Esophagus squamous epithelium (tissue), 5 donors: ENCODE data around the gene ASAP2. TPM values are rescaled to one million over a fixed set of nuclear protein-coding genes. Genes with fewer than 3 reads are reported as not detected.

Experiments used
- DNase-seq: peaks from one replicate; lab custom pipeline; 2025; lab: John Stamatoyannopoulos, UW
- H3K27ac ChIP-seq, 4 donors: fragments of 200-600 bp; sonication (generic); one replicate each; pipeline ENCODE4 v1.5.1; 2016 to 2019; ENCODE audit warnings: mild to moderate bottlenecking in 1 of 4
- H3K27me3 ChIP-seq, 4 donors: fragments of 200-600 bp; sonication (generic); 1 replicate in 3 of 4; 2 replicates in 1 of 4; pipeline versions ENCODE4 v1.5.1 to v1.6.0; 2017 to 2021; ENCODE audit warnings: antibody characterized with exemption in 1 of 4
- H3K36me3 ChIP-seq, 3 donors: fragments of 200-600 bp; sonication (generic); one replicate each; pipeline ENCODE4 v1.5.1; 2016 to 2019
- H3K4me1 ChIP-seq, 3 donors: fragments of 200-600 bp; sonication (generic); one replicate each; pipeline ENCODE4 v1.5.1; 2017 to 2019
- H3K4me3 ChIP-seq, 4 donors: fragments of 200-600 bp; sonication (generic); 1 replicate in 3 of 4; 2 replicates in 1 of 4; pipeline ENCODE4 v1.5.1; 2016 to 2019; ENCODE audit warnings: mild to moderate bottlenecking in 2 of 4, moderate library complexity in 1 of 4
- H3K9me3 ChIP-seq, 3 donors: fragments of 200-600 bp; sonication (generic); one replicate each; pipeline ENCODE4 v1.5.1; 2016 to 2019
- POLR2A ChIP-seq, 4 donors: fragments of 450-650 bp; IDR thresholded peaks; one replicate each; pipeline ENCODE4 v1.6.1; 2017; ENCODE audit warnings: antibody characterized with exemption in 4 of 4, mild to moderate bottlenecking in 4 of 4, moderate library complexity in 3 of 4
- WGBS, 2 donors: methylation state at CpG; one replicate each; pipeline ENCODE4 v1.1.5; 2018; 5-methylcytosine and 5-hydroxymethylcytosine counted together
- intact Hi-C: fragments of 100-400 bp; cut with DNase I; formaldehyde crosslinking; loops from one replicate; pipeline ENCODE4 v1.15.0; 2022
- total RNA-seq, 4 donors: library from RNA; depleted of rRNA; stranded (reverse); fragments of >200 nt; gene quantifications; one replicate each; pipeline ENCODE4 v1.1.0, GENCODE V29; 2016
- TF ChIP-seq, protein P1 (sequence below), 6 experiments: fragments of 450-650 bp in 4 of 6; fragments of 200-600 bp in 2 of 6; sonication (generic) in 2 of 6; IDR thresholded peaks; one replicate each; pipeline ENCODE4 v1.5.1; 2016 to 2019; ENCODE audit warnings: antibody characterized with exemption in 6 of 6, mild to moderate bottlenecking in 4 of 6, moderate library complexity in 4 of 6
- donor health status: DM: yes; HTN: yes; CAD: no.

ASAP2 gene
- total RNA-seq, 4 donors from 2014 or later = 3.3 to 15.3 (median 6.9) TPM

DNA sequence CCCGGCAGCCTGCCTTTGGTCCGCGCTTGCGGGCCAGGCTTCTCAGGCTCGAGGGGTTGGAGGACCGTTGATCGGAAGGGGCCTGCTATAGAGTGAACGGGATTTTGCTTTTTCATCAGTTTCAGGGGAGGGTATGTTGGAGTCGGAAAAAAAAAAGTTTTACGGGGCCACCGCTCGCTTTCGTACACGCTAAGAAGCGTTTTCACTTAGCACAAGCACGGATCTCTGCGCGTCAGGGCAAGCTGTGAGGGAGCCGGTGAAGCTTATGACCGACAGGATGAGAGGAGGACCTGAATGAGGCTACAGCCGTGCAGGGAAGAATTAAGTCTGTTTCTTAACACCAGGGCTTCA lies 217.3 kb downstream of the ASAP2 start:
- WGBS, 2 donors = 0% methylated on average over 6 to 13 of the region's 21 CpGs
- Histone ChIP-seq H3K27ac (peak overlapping the region; percentile 93 to 99 (median 95)), H3K27me3 (no peaks in the 10 kb centered on the region), H3K36me3 (peaks cover 0 to 4% (median 0%) of the 10 kb centered on the region in 3 donors), H3K4me3 (peak overlapping the region; percentile 72 to 99 (median 84)), H3K4me1 (peaks cover 5 to 51% (median 19%) of the 10 kb centered on the region in 3 donors), H3K9me3 (no peaks in the 10 kb centered on the region)
- DNase-seq = no peak
- TF ChIP-seq, protein P1, sequence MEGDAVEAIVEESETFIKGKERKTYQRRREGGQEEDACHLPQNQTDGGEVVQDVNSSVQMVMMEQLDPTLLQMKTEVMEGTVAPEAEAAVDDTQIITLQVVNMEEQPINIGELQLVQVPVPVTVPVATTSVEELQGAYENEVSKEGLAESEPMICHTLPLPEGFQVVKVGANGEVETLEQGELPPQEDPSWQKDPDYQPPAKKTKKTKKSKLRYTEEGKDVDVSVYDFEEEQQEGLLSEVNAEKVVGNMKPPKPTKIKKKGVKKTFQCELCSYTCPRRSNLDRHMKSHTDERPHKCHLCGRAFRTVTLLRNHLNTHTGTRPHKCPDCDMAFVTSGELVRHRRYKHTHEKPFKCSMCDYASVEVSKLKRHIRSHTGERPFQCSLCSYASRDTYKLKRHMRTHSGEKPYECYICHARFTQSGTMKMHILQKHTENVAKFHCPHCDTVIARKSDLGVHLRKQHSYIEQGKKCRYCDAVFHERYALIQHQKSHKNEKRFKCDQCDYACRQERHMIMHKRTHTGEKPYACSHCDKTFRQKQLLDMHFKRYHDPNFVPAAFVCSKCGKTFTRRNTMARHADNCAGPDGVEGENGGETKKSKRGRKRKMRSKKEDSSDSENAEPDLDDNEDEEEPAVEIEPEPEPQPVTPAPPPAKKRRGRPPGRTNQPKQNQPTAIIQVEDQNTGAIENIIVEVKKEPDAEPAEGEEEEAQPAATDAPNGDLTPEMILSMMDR (IDR thresholded peaks at IDR 0.05) = no peak
- TF ChIP-seq POLR2A (IDR thresholded peaks at IDR 0.05) = no peak
- intact Hi-C loops = no loop called here

GRCh38 chr2:9424447-9425164 lies 218.0 kb downstream of the ASAP2 start:
- peak overlapping the region; percentile 72 to 99 (median 84) for H3K4me3 ChIP-seq
- TF ChIP-seq, protein P1 (IDR thresholded peaks at IDR 0.05) = no peak
- TF ChIP-seq POLR2A (IDR thresholded peaks at IDR 0.05) = no peak
- H3K27ac ChIP-seq = peak overlapping the region in 3 of 4 donors; percentile 95 to 99 (median 95)

GRCh38 chr2:9428965-9429577 lies 222.5 kb downstream of the ASAP2 start:
- WGBS, 2 donors = 71 to 77% methylated on average over 5 of the region's 5 CpGs
- peaks cover 5 to 13% (median 8%) of the 10 kb centered on the region in 3 donors for H3K4me1 ChIP-seq
- no peak overlapping the region for H3K27ac ChIP-seq
- TF ChIP-seq, protein P1 (IDR thresholded peaks at IDR 0.05) = no peak
- no peak for TF ChIP-seq POLR2A (IDR thresholded peaks at IDR 0.05)
- no peak for DNase-seq
- H3K27me3 ChIP-seq = no peaks in the 10 kb centered on the region
- H3K36me3 ChIP-seq = peaks cover 0 to 55% (median 0%) of the 10 kb centered on the region in 3 donors
- intact Hi-C loops = no loop called here
- no peak overlapping the region for H3K4me3 ChIP-seq
- H3K9me3 ChIP-seq = no peaks in the 10 kb centered on the region

More at GRCh38 chr2:9424447-9425164, 218.0 kb downstream of the ASAP2 start:
- Histone ChIP-seq H3K4me1 (peaks cover 5 to 46% (median 19%) of the 10 kb centered on the region in 3 donors), H3K9me3 (no peaks in the 10 kb centered on the region), H3K36me3 (peaks cover 0 to 11% (median 0%) of the 10 kb centered on the region in 3 donors), H3K27me3 (no peaks in the 10 kb centered on the region)
- intact Hi-C loops = no loop called here
- 63 to 66% methylated on average over 11 of the region's 11 CpGs for WGBS, 2 donors
- DNase-seq = no peak

DNA sequence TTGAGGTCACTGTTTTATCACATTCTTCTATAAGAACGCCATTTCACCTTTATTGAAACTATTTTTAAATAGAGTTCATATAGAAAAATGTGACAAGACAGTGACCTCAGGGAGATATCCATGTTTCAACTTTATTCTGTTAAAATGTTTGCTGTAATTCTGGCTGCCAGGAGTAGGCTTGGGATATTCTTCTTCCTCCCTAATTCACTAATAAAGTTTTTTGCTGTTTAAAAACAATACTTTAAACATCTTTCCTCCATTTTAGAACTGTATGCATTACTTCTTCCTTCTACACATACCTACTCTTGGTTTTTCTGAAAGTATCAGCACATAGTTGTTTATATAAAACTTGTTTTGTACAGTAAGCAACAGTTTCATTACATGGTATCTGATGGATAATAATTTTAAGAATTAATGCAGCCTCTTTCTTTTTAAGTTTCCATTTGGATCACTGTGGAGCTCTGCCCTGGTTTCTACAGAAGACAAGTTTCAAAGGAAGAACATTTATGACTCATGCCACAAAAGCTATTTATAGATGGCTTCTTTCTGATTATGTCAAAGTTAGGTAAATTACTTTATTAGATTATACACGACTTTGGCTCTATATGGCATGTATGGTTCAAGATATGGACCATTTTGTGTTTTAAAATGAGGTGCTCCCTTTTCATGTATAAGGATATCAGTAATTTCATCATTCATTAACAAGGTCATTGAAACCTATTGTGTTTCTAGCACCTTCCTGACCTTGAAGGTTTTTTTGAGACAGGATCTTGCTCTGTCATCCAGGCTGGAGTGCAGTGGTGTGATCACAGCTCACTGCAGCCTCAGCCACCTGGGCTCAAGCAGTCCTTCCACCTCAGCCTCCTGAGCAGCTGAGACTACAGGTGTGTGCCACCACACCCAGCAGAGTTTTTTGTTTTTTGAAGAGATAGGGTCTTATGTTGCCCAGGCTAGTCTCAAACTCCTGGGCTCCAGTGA lies 224.0 kb downstream of the ASAP2 start:
- Histone ChIP-seq H3K27me3 (no peaks in the 10 kb centered on the region), H3K27ac (no peak overlapping the region), H3K36me3 (peaks cover 0 to 71% (median 0%) of the 10 kb centered on the region in 3 donors), H3K4me3 (no peak overlapping the region), H3K9me3 (no peaks in the 10 kb centered on the region), H3K4me1 (no peaks in the 10 kb centered on the region)
- intact Hi-C loops = no loop called here
- DNase-seq = no peak
- TF ChIP-seq, protein P1 (IDR thresholded peaks at IDR 0.05) = no peak
- no peak for TF ChIP-seq POLR2A (IDR thresholded peaks at IDR 0.05)
- 60 to 78% methylated on average over 2 of the region's 2 CpGs for WGBS, 2 donors
